Lower leg skin (tissue), 4 donors: Measurements from ENCODE around the gene CELA1. TPM values are rescaled to one million over a fixed set of nuclear protein-coding genes. Genes with fewer than 3 reads are reported as not detected.

Experiments
- DNase-seq, 2 donors: peaks; one replicate each; pipeline ENCODE4 v3.0.0-alpha.2; 2019; ENCODE audit warnings: low spot score in 2 of 2
- H3K4me3 ChIP-seq: fragments of 200-600 bp; sonication (generic); 2 replicates; pipeline ENCODE4 v1.5.1; 2017; ENCODE audit warnings: mild to moderate bottlenecking, low read depth; ENCODE audit not compliant: poor library complexity, severe bottlenecking
- POLR2A ChIP-seq, 2 donors: fragments of 450-650 bp; IDR thresholded peaks; one replicate each; pipeline ENCODE4 v1.6.1; 2016 to 2017; ENCODE audit warnings: antibody characterized with exemption in 2 of 2, mild to moderate bottlenecking in 1 of 2, moderate library complexity in 1 of 2
- WGBS, 2 donors: methylation state at CpG; one replicate each; pipeline ENCODE4 v1.1.5; 2018; 5-methylcytosine and 5-hydroxymethylcytosine counted together
- intact Hi-C: fragments of 100-400 bp; cut with DNase I; formaldehyde crosslinking; loops from one replicate; pipeline ENCODE4 v1.15.0; 2023; ENCODE audit warnings: low total_unique reads
- total RNA-seq, 4 donors: library from RNA; depleted of rRNA; stranded (reverse); fragments of >200 nt; gene quantifications; one replicate each; pipeline ENCODE4 v1.1.0, GENCODE V29; 2016
- TF ChIP-seq, protein P1 (sequence below), 3 donors: fragments of 450-650 bp; IDR thresholded peaks; one replicate each; pipeline ENCODE4 v1.5.1; 2016; ENCODE audit warnings: antibody characterized with exemption in 3 of 3, mild to moderate bottlenecking in 3 of 3, moderate library complexity in 2 of 3

The CELA1 gene
- total RNA-seq, 4 donors from 2014 or later = not detected

DNA sequence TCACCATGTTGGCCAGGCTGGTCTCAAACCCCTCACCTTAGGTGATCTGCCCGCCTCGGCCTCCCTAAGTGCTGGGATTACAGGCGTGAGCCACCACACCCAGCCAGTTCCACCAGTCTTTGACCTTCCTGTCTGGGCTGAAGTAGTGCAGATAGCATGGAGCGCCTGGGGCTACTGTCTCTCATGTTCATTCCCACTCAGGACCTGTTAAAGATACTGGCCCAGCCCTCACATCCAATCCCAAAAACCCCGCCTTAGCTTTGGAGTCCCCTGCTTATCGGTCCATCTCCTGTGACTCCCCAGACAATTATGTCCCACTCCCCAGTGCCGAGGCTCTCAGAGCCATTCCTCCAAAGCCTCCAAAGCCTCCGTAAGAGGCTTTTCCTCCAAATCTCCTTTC, 12.0 kb upstream of the CELA1 start:
- WGBS, 2 donors = 95 to 96% methylated on average over 8 of the region's 8 CpGs
- TF ChIP-seq, protein P1, sequence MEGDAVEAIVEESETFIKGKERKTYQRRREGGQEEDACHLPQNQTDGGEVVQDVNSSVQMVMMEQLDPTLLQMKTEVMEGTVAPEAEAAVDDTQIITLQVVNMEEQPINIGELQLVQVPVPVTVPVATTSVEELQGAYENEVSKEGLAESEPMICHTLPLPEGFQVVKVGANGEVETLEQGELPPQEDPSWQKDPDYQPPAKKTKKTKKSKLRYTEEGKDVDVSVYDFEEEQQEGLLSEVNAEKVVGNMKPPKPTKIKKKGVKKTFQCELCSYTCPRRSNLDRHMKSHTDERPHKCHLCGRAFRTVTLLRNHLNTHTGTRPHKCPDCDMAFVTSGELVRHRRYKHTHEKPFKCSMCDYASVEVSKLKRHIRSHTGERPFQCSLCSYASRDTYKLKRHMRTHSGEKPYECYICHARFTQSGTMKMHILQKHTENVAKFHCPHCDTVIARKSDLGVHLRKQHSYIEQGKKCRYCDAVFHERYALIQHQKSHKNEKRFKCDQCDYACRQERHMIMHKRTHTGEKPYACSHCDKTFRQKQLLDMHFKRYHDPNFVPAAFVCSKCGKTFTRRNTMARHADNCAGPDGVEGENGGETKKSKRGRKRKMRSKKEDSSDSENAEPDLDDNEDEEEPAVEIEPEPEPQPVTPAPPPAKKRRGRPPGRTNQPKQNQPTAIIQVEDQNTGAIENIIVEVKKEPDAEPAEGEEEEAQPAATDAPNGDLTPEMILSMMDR (IDR thresholded peaks at IDR 0.05) = no peak
- no peak for TF ChIP-seq POLR2A (IDR thresholded peaks at IDR 0.05)
- no peak for DNase-seq
- intact Hi-C loops = no loop called here
- H3K4me3 ChIP-seq = no peak overlapping the region

- H3K4me3 ChIP-seq = no peak overlapping the region
- intact Hi-C loops = no loop called here
- 82 to 83% methylated on average over 10 of the region's 10 CpGs for WGBS, 2 donors
- TF ChIP-seq, protein P1 (IDR thresholded peaks at IDR 0.05) = no peak
- TF ChIP-seq POLR2A (IDR thresholded peaks at IDR 0.05) = no peak
- no peak for DNase-seq
Measured at GRCh38 chr12:51357374-51358047, 11.0 kb upstream of the CELA1 start.

DNA sequence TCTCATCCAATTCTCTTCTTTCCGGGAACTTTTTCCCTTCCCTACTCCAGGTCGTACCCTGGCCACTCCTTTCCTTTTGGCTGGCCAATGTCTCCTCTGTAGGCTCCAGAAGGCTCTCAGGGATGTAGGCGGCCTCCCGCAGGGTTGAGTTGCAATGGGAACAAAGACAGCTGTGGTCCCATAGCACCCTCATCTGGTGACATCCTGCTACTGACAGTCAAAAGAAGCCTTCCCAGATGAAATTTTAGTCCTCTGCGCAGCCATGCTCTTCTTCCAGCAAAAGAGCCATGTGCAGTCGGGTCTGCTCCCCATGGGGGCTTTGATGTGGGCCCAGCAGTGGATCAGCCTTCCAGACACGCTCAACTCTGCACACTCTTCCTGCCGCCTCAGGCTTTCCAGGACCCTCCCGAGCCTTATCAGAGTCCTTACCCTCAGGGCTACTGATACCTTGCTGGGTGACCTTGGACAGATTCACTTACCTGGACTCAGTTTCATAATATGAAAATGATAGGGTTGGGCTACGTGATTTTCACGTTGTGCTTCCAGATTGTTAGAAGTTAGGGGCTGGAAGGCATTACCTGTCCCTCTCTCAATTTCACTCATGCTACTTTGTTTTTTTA, 5.5 kb upstream of the CELA1 start:
- intact Hi-C loops = no loop called here
- TF ChIP-seq, protein P1 (IDR thresholded peaks at IDR 0.05) = no peak
- no peak for TF ChIP-seq POLR2A (IDR thresholded peaks at IDR 0.05)
- DNase-seq = no peak
- H3K4me3 ChIP-seq = no peak overlapping the region
- WGBS, 2 donors = 44 to 51% methylated on average over 11 of the region's 11 CpGs

- intact Hi-C loops = no loop called here
- 71 to 77% methylated on average over 5 of the region's 5 CpGs for WGBS, 2 donors
- TF ChIP-seq, protein P1 (IDR thresholded peaks at IDR 0.05) = no peak
- no peak for TF ChIP-seq POLR2A (IDR thresholded peaks at IDR 0.05)
- H3K4me3 ChIP-seq = no peak overlapping the region
- no peak for DNase-seq
Measured at GRCh38 chr12:51349026-51349425, 2.5 kb upstream of the CELA1 start.

DNA sequence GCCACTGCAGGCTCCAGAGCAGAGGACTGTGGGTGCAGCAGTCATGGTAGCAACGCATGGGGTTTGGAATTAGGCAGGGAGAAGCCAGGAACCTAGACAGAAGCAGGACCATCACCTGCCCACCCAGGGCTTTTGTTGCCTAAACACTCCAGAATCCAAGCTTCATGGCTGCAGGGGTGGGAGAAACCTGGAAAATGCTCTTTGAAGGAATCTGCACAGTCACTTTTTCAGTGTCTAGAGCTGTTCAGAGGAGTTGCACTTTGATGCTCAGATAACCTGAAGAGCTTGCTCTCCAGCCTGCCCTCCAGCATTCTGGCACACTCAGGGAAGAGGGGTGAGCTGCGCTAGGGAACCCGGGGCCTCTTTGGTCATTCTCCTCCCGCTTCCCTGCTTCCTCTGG, 1.6 kb upstream of the CELA1 start:
- intact Hi-C loops = no loop called here
- 86 to 89% methylated on average over 4 of the region's 4 CpGs for WGBS, 2 donors
- no peak for DNase-seq
- no peak overlapping the region for H3K4me3 ChIP-seq
- TF ChIP-seq, protein P1 (IDR thresholded peaks at IDR 0.05) = no peak
- TF ChIP-seq POLR2A (IDR thresholded peaks at IDR 0.05) = no peak
